ENCODE measurements around the gene DPEP2. TPM values are rescaled to one million over a fixed set of nuclear protein-coding genes. Genes with fewer than 3 reads are reported as not detected.

Gene DPEP2
- total and polyA plus RNA-seq, 2 experiments from 2014 or later = not detected

- H3K36me3 Mint-ChIP-seq (ENCODE audit: low read depth) = peaks cover 18% of the 10 kb centered on the region; the same call in 2 of the 3 replicates
- no peak overlapping the region for H3K27ac Mint-ChIP-seq
- peak overlapping the region; percentile 99 for H3K4me3 ChIP-seq
- no peak for TF ChIP-seq JUNB (IDR thresholded peaks at IDR 0.05; ENCODE audit: unreplicated experiment)
- TF ChIP-seq ZNF462 (CRISPR knock-in tag; IDR thresholded peaks at IDR 0.05) = no peak
- no peak for TF ChIP-seq CTCF (conservative IDR thresholded peaks at IDR 0.05; ENCODE audit: low read depth in 2 of 2)
- no peak for TF ChIP-seq ETS1 (IDR thresholded peaks at IDR 0.05)
- no peak for TF ChIP-seq POLR2AphosphoS5 (IDR thresholded peaks at IDR 0.05; ENCODE audit: low read depth)
- no peak for TF ChIP-seq CREB1 (CRISPR knock-in tag; IDR thresholded peaks at IDR 0.05; ENCODE audit: low read depth)
- TF ChIP-seq NANOG (IDR thresholded peaks at IDR 0.05; ENCODE audit: borderline replicate concordance) = no peak
- no peak overlapping the region for H3K27ac ChIP-seq (ENCODE audit: low read depth)
- no peaks in the 10 kb centered on the region; the same call in 1 of the 2 replicates for H4K20me1 ChIP-seq (replicated peaks; ENCODE audit: insufficient read depth)
- peaks cover 3% of the 10 kb centered on the region for H3K27me3 Mint-ChIP-seq (ENCODE audit: insufficient read depth, low read depth, poor library complexity)
- H3K36me3 ChIP-seq (ENCODE audit: insufficient read depth) = no peaks in the 10 kb centered on the region
- peak overlapping the region; percentile 99 for H3K4me2 ChIP-seq
- no peaks in the 10 kb centered on the region for H3K27me3 ChIP-seq (ENCODE audit: insufficient read depth)
- peaks cover 15% of the 10 kb centered on the region; the same call in 1 of the 2 replicates for H3K4me1 ChIP-seq (ENCODE audit: insufficient read depth)
- no peaks in the 10 kb centered on the region for H3K9me2 ChIP-seq (ENCODE audit: insufficient read depth)
- peaks cover 6% of the 10 kb centered on the region; the same call in 1 of the 2 replicates for H3F3A ChIP-seq (replicated peaks; ENCODE audit: low read depth)
- peaks cover 11% of the 10 kb centered on the region; the same call in 2 of the 3 replicates for H3K4me1 Mint-ChIP-seq
- H3K4me3 Mint-ChIP-seq = peak overlapping the region; percentile 100
- no peaks in the 10 kb centered on the region; the same call in 2 of the 3 replicates for H3K9me3 Mint-ChIP-seq
- DNase-seq (ENCODE audit: low spot score) = no peak
- H3K79me2 ChIP-seq (replicated peaks; ENCODE audit: insufficient read depth) = peaks cover 33% of the 10 kb centered on the region
- H2AFZ ChIP-seq = no peak overlapping the region
- ATAC-seq = no peak
Observed at GRCh38 chr16:68021490-68021889, 22.2 kb upstream of the DPEP2 start.

Measured in GM23338 (cell line).